ENCODE results near the gene GLI3.

Gene GLI3

GRCh38 chr7:42105554-42106358 is 131.3 kb downstream of the GLI3 start:
- no peak for DNase-seq (ENCODE audit: low read depth in 2 of 2)

- no peak for DNase-seq (ENCODE audit: low read depth in 2 of 2)
Observed at GRCh38 chr7:42104694-42105093, 132.3 kb downstream of the GLI3 start.

GRCh38 chr7:42104231-42104630 is 132.8 kb downstream of the GLI3 start:
- no peak for DNase-seq (ENCODE audit: low read depth in 2 of 2)

GRCh38 chr7:42103456-42103855 is 133.6 kb downstream of the GLI3 start:
- DNase-seq (ENCODE audit: low read depth in 2 of 2): no peak

- no peak for DNase-seq (ENCODE audit: low read depth in 2 of 2)
Observed at GRCh38 chr7:42103020-42103419, 134.0 kb downstream of the GLI3 start.

- no peak for DNase-seq (ENCODE audit: low read depth in 2 of 2)
Observed at GRCh38 chr7:42102301-42102700, 134.7 kb downstream of the GLI3 start.

GRCh38 chr7:42100156-42100508 is 136.9 kb downstream of the GLI3 start:
- no peak for DNase-seq (ENCODE audit: low read depth in 2 of 2)

- DNase-seq (ENCODE audit: low read depth in 2 of 2): no peak
Observed at GRCh38 chr7:42099470-42100155, 137.4 kb downstream of the GLI3 start.

- no peak for DNase-seq (ENCODE audit: low read depth in 2 of 2)
Observed at GRCh38 chr7:42099066-42099465, 137.9 kb downstream of the GLI3 start.

- no peak for DNase-seq (ENCODE audit: low read depth in 2 of 2)
Observed at GRCh38 chr7:42097752-42098151, 139.3 kb downstream of the GLI3 start.

GRCh38 chr7:42096681-42097561 is 140.1 kb downstream of the GLI3 start:
- DNase-seq (ENCODE audit: low read depth in 2 of 2): no peak

- DNase-seq (ENCODE audit: low read depth in 2 of 2): no peak
Observed at GRCh38 chr7:42096268-42096667, 140.7 kb downstream of the GLI3 start.

GRCh38 chr7:42095791-42096190 is 141.2 kb downstream of the GLI3 start:
- no peak for DNase-seq (ENCODE audit: low read depth in 2 of 2)

GRCh38 chr7:42093349-42093905 is 143.6 kb downstream of the GLI3 start:
- no peak for DNase-seq (ENCODE audit: low read depth in 2 of 2)

GRCh38 chr7:42091461-42092291 is 145.3 kb downstream of the GLI3 start:
- no peak for DNase-seq (ENCODE audit: low read depth in 2 of 2)

- no peak for DNase-seq (ENCODE audit: low read depth in 2 of 2)
Observed at GRCh38 chr7:42090806-42091205, 146.2 kb downstream of the GLI3 start.

- no peak for DNase-seq (ENCODE audit: low read depth in 2 of 2)
Observed at GRCh38 chr7:42090056-42090455, 147.0 kb downstream of the GLI3 start.

GRCh38 chr7:42087616-42088015 is 149.4 kb downstream of the GLI3 start:
- no peak for DNase-seq (ENCODE audit: low read depth in 2 of 2)

- DNase-seq (ENCODE audit: low read depth in 2 of 2): no peak
Observed at GRCh38 chr7:42085531-42085930, 151.5 kb downstream of the GLI3 start.

GRCh38 chr7:42084263-42084662 is 152.7 kb downstream of the GLI3 start:
- DNase-seq (ENCODE audit: low read depth in 2 of 2): no peak

- no peak for DNase-seq (ENCODE audit: low read depth in 2 of 2)
Observed at GRCh38 chr7:42083284-42083683, 153.7 kb downstream of the GLI3 start.

Measured in stimulated activated CD4-positive, alpha-beta T cell treated with anti-CD3 and anti-CD28 coated beads, Interleukin-1b, Interleukin-23, amount 100 ng/mL, for 1 hour (primary cell).